ENCODE measurements around the gene HNRNPK. TPM values are rescaled to one million over a fixed set of nuclear protein-coding genes. Genes with fewer than 3 reads are reported as not detected.

The HNRNPK gene
- total RNA-seq, 4 donors from 2014 or later: 310 to 396 (median 360) TPM

GRCh38 chr9:83986195-83986594 lies 6.2 kb upstream of the HNRNPK start:
- H3K36me3 ChIP-seq: peaks cover 0 to 9% (median 0%) of the 10 kb centered on the region in 3 donors
- no peaks in the 10 kb centered on the region for H3K9me3 ChIP-seq
- TF ChIP-seq POLR2A (IDR thresholded peaks at IDR 0.05) (no peak), CTCF (IDR thresholded peaks at IDR 0.05) (no peak)
- no peak for DNase-seq
- peaks cover 0 to 8% (median 2%) of the 10 kb centered on the region in 4 donors for H3K4me1 ChIP-seq
- peak overlapping the region in 2 of 4 donors; percentile 55 to 81 for H3K27ac ChIP-seq
- no peak overlapping the region for H3K4me3 ChIP-seq
- no peaks in the 10 kb centered on the region for H3K27me3 ChIP-seq

GRCh38 chr9:83981126-83981871 lies 1.3 kb upstream of the HNRNPK start:
- no peak for TF ChIP-seq CTCF (IDR thresholded peaks at IDR 0.05)
- TF ChIP-seq POLR2A (IDR thresholded peaks at IDR 0.05): no peak
- peak in 1 of 3 donors; percentile 49 for DNase-seq
- no peaks in the 10 kb centered on the region for H3K27me3 ChIP-seq
- no peaks in the 10 kb centered on the region for H3K9me3 ChIP-seq
- H3K36me3 ChIP-seq: peaks cover 0 to 15% (median 0%) of the 10 kb centered on the region in 3 donors
- H3K4me1 ChIP-seq: peaks cover 0 to 27% (median 11%) of the 10 kb centered on the region in 4 donors
- H3K27ac ChIP-seq: peak overlapping the region; percentile 97 to 99 (median 98)
- peak overlapping the region; percentile 81 to 93 (median 88) for H3K4me3 ChIP-seq

DNA sequence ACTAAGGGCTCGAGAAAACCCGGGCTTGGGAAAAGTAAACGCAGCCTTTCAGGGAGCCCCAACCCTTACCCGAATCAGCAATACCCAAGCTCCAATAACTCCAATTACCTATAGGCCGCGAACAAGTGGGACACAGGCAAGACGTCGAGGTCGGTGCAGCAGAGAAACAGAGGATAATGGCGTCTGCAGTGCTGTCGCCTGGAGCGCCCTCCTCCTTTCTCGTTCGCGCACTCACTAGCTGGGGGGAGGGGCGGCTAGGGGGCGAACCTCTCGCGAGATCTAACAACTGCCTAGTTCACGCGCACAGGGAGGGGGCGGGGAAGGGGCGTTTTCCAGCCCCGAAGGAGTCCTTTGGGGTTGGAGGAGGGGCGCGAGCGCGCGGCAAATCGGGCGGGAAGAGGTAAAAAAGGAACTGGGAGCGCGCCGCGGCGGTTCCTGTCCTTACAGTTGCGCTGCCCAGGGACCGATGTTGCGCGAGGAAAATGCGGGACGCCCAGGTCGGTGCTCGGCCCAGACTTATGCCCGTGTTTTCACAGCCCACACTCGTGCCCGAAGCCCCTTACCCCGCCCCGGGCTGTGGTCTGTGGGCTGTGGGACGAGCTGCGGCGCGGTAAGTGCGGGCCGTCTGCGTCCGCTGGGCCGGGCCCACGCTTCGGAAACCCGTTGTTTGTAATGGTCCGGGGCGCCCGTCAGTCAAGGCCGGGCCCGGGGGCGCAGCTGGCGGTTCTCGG lies 545 bp upstream of the HNRNPK start, which contains the start of gene RMI1:
TSS of gene RMI1 (plus strand) at position 411 of the 731 bp plus-strand sequence. CDS start 20,182 bp downstream, outside the sequence.
- H3K27me3 ChIP-seq: no peaks in the 10 kb centered on the region
- H3K36me3 ChIP-seq: peaks cover 0 to 23% (median 0%) of the 10 kb centered on the region in 3 donors
- TF ChIP-seq CTCF (IDR thresholded peaks at IDR 0.05) (peak in 2 of 6 experiments; percentile 18 to 24), POLR2A (IDR thresholded peaks at IDR 0.05) (peak; percentile 97 to 98)
- H3K4me1 ChIP-seq: peaks cover 0 to 32% (median 11%) of the 10 kb centered on the region in 4 donors
- H3K9me3 ChIP-seq: no peaks in the 10 kb centered on the region
- peak within 1 kb of the TSS; percentile 97 to 99 (median 98) for H3K27ac ChIP-seq
- H3K4me3 ChIP-seq: peak within 1 kb of the TSS; percentile 81 to 93 (median 88)
- DNase-seq: peak; percentile 99 to 100 (median 100)

DNA sequence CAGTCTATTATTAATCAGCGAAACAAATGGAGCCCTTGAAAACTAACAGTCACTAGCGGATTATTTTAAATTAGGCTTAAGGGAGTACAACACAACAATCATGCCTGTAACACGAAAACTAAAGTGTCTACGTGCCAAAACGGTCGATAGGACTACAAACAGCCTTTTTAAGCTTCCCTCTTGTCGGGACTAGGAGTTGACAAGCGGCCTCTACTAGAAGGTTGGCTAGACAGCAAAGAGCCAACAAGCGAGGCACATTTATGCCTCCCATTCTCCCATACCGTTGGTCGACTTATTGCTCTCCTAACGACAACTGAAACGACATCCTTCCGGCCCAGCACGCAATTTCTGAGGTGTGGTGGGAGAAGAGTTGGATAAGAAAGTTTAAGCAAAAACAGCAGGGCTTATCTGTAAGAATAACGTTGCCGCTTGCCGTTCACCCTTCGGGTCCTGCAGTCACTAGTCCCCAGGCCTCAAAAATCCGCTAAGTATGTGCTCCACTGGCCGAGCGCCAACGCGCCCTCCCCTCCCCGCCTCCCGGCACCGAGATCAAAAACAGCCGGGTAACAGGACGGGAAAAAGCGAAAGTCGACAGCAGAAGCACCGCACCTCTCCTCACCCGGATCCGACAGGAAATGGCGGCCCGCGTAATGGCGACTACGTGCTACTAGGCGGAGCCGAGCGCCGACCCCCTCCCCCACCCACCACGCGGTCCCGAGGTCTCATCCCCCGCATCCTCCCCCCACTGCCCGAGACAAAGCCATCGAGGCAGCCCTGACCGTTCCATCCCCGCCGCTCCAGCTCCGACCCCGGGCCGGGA lies 813 bp downstream of the HNRNPK start:
- TF ChIP-seq CTCF (IDR thresholded peaks at IDR 0.05): no peak
- TF ChIP-seq POLR2A (IDR thresholded peaks at IDR 0.05): peak in 1 of 2 donors; percentile 22
- DNase-seq: peak; percentile 89 to 94 (median 90)
- Histone ChIP-seq H3K4me3 (peak overlapping the region; percentile 81 to 93 (median 88)), H3K9me3 (no peaks in the 10 kb centered on the region), H3K4me1 (peaks cover 0 to 43% (median 11%) of the 10 kb centered on the region in 4 donors), H3K27ac (peak overlapping the region; percentile 97 to 99 (median 98)), H3K36me3 (peaks cover 0 to 36% (median 4%) of the 10 kb centered on the region in 3 donors), H3K27me3 (no peaks in the 10 kb centered on the region)

- Histone ChIP-seq H3K27ac (no peak overlapping the region), H3K9me3 (no peaks in the 10 kb centered on the region), H3K27me3 (no peaks in the 10 kb centered on the region), H3K4me3 (peak overlapping the region in 1 of 4 donors; percentile 81), H3K4me1 (peaks cover 0 to 51% (median 11%) of the 10 kb centered on the region in 4 donors), H3K36me3 (peaks cover 0 to 56% (median 11%) of the 10 kb centered on the region in 3 donors)
- TF ChIP-seq POLR2A (IDR thresholded peaks at IDR 0.05) (no peak), CTCF (IDR thresholded peaks at IDR 0.05) (no peak)
- DNase-seq: no peak
Measured at GRCh38 chr9:83977196-83977595, 2.8 kb downstream of the HNRNPK start.
